GM18909 (cell line): Measurements from ENCODE around the gene CCKAR.

Experiments used
- ATAC-seq: cut with Tn5 transposase; IDR thresholded peaks from one replicate; pipeline ENCODE4 v1.9.1; 2021; ENCODE audit warnings: mild to moderate bottlenecking; ENCODE audit not compliant: unreplicated experiment, poor library complexity

The CCKAR gene

DNA sequence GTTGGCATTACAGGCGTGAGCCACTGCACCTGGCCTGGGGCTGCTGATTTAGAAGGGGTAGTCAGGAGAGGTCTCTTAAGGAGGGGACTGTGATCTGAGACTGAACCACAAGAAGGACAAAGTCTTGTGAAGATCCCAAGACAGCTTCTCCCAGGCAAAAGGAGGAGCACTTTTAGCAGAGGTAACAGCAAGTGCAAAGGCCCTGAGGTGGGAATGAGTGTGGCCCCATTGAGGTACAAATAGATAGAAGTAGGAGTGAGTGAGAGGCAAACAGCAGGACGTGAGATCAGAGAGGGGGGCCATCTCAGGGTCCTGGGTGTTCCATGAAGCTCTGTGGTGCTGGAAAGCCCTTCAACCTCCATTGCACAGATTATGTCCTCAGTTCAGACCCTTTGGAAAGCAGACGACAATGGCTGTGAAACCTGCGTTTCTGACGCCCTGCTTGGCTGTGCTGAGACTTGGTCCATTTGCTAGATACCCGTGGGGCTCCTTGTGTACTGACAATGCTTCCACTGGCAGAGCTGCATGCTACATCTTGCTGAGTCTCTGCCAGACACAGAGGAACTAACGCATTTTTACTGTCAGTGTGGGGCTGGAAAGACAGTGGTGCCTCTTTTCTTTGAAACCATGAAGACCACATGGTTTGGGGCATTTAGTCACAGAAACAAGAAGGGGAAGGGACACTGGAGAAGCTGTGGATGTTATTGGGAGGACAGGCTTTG is 1.3 kb upstream of the CCKAR start:
- no peak for ATAC-seq

DNA sequence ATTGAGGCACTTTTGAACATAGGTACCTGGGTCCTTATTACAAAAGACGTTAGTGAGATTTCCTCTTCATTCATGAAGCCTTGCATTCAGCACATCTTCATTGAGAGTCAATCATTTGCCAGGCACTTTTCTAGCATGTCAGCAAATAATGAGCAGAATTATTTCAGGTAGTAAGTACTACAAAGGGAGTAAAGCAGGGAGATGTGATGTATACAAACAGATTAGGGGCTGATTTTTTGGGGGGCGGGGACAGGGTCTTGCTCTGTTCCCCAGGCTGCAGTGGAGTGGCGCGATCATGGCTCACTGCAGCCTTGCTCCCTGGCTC is 638 bp upstream of the CCKAR start:
- ATAC-seq, result no peak

DNA sequence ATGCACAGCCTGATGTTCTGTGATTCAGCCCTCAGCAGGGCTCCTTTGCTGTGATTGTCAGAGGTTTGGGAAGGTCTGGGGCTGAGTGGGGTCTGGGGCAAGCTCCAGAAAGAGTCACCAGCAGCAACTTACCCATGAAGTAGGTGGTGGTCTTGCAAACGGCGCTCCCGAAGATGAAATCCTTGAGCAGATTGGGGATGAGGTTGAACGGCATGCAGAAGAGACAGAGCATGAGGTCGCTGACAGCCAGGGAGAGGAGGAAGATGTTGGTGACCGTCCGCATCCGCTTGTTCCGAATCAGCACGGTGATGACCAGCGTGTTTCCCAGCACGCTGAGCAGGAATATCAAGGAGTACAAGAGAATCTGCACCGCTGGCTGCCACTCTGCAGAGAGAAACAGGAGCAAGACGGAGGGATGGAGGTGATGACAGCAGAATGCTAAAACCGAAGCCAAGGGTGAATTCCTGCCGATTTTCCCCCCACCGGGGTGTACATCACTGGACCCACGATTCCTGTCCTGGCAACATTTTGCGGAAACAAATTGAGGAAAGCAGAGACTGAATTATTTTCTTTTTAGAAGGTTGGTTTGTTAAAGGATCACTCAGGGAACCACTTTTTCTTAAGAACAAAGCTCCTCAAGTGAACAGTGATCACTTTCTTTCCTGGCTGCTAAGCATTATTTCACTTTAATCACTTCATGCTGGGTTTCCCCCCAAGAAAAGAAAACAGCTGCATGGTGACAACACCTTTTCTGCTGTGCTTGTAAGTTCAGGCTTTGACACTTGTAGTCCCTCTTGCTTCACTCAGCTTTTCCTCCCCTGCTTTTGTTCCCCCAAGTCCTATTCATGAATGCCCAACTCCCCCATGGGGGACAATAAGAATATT is 941 bp downstream of the CCKAR start:
- ATAC-seq, result no peak

DNA sequence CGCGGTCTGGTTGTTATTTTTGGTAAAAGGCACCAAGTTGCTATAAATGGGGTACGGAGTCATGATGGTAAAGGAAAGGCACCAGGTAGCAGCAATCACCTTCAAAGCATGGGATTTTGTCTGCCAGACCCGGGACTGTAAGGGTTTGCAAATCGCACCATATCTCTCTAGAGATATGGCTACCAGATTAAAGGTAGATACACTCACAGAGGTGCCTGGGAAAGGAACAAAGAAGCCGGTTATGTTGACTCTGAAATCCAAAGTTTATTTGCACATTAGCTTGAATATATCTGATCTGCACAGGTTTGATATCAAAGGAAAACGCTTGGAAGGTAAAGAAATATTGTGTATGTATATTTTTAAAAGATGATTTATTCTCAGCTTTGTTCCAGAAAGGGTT is 4.6 kb downstream of the CCKAR start:
- no peak for ATAC-seq

DNA sequence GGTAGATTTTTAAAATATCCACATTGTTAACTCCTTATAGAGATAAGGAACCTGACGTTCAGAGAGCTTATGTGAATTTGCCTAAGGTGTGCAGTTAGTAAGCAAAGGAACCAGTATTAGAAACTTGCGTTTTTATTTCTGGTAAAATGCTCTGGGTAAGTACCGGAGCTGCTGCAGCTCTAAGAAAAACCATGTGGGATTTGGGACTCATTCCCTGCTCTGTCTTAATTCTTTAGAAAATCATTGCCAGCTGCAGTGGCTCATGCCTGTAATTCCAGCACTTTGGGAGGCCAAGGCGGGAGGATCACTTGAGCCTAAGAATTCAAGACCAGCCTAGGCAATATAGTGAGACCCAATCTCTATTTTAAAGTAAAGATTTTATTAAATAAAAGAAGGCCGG is 5.8 kb downstream of the CCKAR start:
- ATAC-seq, result no peak

DNA sequence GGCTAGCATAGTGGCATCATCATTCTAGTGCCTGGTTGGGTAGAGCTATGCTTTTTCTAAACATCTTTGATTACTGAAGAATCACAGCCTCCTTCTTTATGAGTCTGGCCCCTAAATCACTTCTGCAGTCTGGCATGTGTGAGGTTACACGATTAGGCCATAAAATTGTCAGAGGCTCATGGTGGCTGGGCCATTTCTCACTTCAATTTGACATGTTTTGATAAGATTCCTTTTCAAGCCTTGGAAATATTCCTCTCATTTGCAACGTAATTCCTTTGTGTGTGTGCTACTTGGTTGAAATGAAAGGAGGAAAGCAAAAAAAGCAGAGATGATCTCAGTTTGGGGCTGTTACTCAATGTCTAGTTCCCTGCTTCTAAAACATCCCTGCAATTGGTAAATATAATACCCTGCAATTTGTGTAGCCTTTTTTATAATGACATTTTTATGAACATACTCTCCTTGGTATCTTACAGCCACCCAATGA is 6.2 kb downstream of the CCKAR start:
- ATAC-seq, result no peak

DNA sequence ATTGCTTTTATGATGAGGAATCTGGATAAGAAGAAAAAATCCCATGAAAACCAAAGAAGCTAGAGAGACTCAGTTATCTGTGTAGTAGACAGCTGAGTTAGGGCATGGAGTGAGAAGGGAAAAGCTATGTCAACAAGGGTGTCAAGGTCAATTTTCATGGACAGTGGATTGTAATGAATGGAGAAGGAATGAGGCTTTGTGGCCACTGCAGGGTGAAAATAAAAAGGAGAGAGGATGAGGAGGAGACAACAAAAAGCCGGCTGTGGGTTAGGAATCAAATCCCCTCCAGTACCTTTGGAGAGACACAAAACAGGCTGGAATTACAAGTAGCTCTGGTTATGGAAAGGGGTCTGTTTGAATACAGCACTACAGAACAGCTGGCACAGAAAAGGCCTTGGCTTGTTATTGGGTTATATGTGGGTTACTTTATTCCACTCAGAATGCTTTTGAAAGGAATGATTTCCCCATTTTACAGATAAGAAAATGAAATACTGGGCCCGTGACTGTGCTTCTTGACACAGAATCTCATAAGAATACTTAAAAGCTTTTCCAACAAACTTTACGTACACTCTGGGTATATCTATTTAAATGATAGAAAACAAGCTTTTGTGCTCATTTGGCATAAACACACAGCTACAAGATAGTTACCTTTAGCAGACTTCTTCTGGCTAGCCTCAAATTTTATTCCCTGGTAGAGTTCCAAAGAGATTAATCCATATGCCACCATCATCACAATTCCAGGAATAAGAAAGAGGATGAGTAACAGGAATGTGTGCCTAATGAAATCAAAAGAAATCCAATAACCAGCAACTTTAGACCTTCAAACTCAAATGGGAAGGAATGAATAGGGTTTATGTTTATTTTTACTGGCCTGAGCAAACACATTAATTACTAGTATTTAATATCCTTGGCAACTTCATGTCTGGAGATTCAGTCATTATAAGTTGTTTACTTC is 7.5 kb downstream of the CCKAR start:
- no peak for ATAC-seq

DNA sequence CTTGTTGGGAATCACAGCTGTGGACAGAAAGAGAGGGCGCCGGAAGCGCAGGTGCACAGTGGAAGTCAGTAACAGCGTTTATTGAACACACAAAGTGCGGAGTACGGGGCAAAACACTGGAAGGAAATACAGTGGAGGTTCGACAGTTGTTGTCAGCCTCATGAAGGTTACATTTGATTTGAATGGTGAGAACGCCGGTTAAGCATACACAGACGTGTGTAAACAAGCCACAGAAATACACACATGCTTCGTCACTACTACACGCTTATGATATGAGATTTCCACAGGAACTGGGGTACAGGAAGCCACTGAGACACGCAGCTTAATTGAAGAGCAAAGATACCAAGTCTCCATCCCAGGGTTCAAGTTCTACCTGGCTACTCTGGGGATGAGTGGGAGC is 12.0 kb downstream of the CCKAR start:
- ATAC-seq, result no peak

DNA sequence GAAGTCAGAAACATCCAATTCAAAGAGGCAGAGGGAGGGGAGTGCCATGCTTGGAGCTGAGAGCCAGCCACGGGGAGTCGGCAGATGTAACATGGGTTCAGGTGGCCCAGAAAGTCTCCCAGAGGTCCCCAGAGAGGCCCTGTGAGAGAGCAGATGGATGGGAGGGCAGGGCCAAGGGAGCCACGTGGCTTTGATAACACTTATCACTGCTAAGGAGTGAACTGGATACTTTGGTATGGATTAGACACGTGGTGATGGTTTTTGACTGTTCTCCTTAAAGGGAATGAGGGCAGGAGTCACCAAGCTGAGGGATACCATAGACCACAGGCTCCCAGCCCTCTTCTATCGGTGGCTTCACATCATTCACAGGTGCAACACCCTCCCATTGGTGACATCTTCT is 13.7 kb downstream of the CCKAR start:
- no peak for ATAC-seq

DNA sequence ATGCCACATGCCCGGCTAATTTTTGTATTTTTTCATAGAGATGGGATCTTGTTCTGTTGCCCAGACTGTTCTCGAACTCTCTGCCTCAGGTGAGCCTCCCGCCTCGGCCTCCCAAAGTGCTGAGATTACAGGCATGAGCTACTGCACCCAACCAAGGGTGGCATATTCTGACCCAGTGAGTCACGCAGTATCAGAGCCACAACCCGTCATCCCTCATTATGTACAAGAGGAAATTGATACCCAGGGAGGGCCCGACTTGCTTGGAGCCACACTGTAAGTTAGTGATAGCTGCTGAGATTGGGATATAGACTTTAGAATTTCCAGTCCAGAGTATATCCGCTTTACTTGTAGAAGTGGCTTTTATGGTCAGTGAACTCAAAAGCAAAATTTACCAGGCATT is 14.6 kb downstream of the CCKAR start:
- ATAC-seq, result no peak

DNA sequence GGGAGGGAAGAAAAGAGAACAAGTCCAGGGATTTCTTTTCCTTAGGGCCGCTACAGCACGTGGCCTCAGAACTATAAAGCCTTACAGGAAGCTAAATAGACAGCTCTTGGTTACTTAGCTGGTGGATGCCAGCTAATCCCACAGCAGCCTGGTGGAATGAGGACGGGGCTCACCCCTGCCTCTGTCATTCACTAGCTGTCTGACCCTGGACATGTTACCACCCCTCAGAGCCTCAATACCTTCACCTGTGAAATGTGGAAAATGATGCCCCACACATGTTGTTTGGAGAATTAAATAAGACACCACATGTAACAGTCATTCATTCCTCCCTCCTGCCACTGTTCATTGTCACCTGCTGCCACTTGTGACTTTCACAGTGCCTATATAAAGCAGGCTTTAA is 15.7 kb downstream of the CCKAR start:
- no peak for ATAC-seq

DNA sequence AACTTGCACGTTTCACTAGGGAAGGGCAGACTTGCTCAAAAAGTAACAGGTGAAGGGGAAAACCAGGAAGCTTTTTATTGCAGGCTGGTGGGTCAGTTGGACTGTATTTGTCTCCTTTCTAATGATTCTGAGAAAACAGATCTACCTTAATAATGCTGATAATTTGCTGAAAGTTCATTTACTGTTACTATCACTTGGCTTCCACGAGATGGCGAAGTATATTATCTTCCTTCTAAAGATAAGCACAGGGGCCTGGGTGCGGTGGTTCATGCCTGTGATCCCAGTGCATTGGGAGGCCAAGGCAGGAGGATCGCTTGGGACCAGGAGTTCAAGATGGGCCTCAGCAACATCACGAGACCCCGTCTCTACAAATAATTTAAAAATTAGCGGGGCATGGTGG is 16.4 kb downstream of the CCKAR start:
- no peak for ATAC-seq

DNA sequence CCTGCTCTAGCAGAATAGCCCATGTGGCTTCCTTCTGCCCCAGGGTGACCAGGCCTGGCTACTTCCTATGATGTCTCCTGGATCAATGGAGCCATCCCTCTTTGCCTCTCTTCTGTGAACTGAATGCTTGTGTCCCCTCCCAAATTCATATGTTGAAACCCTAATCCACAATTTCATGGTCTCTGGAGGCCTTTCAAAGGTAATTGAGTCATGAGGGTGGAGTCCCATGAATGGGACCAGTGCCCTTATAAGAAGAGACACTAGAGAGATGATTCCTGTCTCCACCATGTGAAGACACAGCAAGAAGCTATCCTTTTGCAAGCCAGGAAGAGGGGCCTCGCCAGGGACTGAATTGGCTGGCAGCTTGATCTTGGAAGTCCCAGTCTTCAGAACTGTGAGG is 18.4 kb downstream of the CCKAR start:
- no peak for ATAC-seq

DNA sequence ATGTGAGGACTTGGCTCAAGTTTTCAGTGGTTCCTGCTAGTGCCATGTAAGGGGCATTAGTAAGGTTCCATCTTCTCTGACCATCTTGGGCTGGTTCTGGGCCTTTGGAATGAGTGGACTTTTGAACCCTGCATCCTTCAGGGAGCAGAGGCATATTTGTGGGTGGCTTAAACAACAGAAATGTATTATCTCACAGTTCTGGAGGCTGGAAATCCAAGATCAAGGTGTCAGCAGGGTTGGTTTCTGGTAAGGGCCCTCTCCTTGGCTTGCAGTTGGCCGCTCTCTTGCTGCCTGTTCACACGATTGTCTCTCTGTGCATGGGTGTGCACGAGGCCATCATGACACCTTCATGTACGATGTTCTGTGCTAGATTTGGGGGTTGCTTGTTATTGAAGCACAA is 21.3 kb downstream of the CCKAR start:
- ATAC-seq, result no peak

DNA sequence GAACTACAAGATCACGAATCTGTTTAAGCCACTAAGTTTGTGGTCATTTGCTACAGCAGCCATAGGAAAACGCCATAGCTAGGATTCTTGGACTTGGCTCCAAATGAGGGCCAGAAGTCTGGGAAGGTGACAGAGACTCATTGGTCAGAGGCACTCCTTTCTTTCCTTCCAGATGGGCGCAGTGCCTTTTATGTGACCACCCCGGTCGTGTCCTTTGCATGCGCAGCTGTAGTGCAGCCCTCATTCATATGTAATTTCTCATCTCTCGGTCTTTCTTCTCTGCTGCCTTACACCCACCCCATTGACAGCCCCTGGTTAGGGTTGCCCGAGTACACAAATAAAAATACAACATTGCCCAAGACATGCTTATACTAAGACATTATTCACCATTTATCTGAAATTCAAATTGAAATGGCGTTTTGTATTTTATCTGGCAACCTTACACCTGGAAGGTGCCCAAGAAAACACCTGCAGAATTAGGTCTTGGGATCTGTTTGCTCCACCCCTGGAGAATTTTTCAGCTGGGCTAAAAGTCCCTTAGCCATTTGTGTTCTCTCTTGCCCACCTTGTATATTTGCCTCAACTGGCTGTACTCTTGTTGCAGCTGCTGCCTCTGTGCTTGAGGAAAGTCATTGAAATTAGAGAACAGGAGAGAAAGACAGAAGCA is 21.9 kb downstream of the CCKAR start:
- no peak for ATAC-seq

DNA sequence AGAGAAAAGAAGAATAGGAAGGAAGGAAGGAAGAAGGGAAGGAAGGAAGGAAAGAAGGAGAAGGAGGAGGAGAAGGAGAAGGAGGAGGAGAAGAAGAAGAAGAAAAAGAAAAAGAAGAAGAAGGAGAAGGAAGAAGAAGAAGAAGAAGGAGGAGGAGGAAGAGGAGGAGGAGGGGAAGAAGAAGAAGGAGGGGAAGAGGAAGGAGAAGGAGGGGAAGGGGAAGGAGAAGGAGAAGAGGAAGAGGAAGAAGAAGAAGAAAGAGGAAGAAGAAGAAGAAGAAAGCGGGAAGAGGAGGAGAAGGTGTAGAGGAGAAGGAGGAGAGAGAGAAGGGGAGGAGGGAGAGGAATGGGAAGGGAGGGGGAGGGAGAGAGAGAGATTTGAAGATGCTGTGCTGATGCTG is 22.6 kb downstream of the CCKAR start:
- ATAC-seq, result no peak

DNA sequence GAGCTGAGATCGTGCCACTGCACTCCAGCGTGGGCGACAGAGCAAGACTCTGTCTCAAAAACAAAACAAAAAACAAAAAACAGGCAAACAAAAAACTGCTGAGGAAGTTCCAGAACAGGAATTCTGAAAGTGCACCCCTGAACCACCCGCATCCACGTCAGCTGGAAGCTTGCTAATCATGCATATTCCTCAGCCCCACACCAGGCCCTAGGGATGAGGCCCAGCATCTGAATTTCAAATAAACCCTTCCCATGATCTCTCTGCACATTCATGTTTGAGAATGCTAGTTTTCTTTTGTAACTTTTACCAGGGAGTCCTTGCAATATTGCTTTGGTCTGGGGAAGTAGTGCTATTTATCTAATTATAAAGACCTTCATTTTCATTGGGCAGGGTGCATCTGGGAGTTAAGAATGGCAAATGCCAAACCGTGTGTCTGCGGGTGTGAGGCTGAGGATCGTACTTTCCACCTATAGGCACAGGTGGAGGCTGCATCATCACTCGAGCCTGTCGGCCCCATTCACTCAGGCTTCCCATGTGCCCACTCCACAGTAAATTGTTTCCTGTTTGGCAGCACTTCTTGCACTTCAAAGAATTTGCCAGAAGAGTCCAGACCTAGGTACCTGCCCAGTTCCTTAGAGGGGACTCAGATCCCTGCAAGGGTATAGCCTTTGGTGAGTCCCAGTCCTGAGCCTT is 23.6 kb downstream of the CCKAR start:
- no peak for ATAC-seq

DNA sequence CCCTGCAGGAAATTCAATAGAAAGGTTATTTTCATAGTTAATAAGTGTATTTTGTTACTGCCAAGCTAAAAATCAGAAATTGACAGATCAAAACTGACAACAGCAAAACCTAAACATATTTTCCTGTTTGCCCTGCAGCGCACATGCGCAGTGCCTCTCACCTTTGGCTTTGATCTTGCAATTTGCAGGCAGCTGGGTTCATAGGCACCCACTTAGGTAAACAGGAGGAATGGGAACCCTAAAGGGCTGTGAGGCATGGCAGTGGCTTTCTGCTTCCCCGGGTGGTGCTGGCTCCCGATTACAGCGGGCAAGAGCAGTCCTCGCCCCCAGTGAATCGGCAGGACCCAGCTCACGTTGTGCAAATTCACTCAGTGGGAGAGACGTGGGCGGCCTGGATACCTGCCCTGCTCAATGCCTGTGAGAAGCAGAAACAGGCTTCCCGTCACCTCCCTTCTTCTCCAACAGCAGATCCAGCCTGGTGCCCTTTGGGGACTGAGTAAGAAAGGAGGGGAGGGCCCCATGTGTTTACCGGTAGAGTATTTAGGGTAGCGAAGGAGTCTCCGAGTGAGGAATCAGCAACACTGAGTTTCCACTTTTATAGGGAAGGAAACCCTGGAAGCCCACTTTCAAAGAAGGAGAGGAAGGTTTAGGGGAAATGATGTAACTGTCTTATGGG is 25.7 kb downstream of the CCKAR start:
- no peak for ATAC-seq

DNA sequence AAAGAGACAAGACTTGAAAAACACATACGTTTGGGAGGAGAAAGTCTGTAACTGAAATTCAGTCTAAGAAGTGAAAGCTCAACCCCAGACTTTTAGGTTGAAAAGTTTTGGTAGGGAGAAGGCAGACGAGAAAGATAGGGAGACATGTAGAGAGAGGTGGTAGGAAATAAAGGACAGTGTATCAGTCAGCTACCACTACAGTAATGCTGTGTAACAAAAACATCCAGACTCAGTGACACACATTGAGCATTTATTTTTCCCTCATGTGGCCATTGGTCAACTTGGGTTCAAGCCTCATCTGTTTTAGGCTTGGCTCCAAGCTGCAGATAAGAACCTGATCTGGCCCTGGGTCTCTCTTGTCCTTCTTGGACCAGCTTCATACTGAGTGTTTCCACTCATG is 26.9 kb downstream of the CCKAR start:
- ATAC-seq, result no peak
